Measurements from ENCODE around the gene NCAPG.

The NCAPG gene

GRCh38 chr4:17788956-17789355, 21.8 kb upstream of the NCAPG start:
- DNase-seq (ENCODE audit: low read depth) = no peak
- no peak overlapping the region for H3K4me3 ChIP-seq (ENCODE audit: control insufficient read depth, low read depth, low read length)
- no peak for TF ChIP-seq CTCF (IDR thresholded peaks at IDR 0.05; ENCODE audit: control insufficient read depth, insufficient read depth, low read depth, low read length, missing control alignments)

GRCh38 chr4:17794730-17795129, 16.0 kb upstream of the NCAPG start:
- H3K4me3 ChIP-seq (ENCODE audit: control insufficient read depth, low read depth, low read length) = no peak overlapping the region
- DNase-seq (ENCODE audit: low read depth) = no peak
- TF ChIP-seq CTCF (IDR thresholded peaks at IDR 0.05; ENCODE audit: control insufficient read depth, insufficient read depth, low read depth, low read length, missing control alignments) = no peak

GRCh38 chr4:17797808-17798207, 13.0 kb upstream of the NCAPG start:
- DNase-seq (ENCODE audit: low read depth) = no peak
- TF ChIP-seq CTCF (IDR thresholded peaks at IDR 0.05; ENCODE audit: control insufficient read depth, insufficient read depth, low read depth, low read length, missing control alignments) = no peak
- no peak overlapping the region for H3K4me3 ChIP-seq (ENCODE audit: control insufficient read depth, low read depth, low read length)

GRCh38 chr4:17805580-17806155, 5.1 kb upstream of the NCAPG start:
- DNase-seq (ENCODE audit: low read depth) = no peak
- no peak for TF ChIP-seq CTCF (IDR thresholded peaks at IDR 0.05; ENCODE audit: control insufficient read depth, insufficient read depth, low read depth, low read length, missing control alignments)
- H3K4me3 ChIP-seq (ENCODE audit: control insufficient read depth, low read depth, low read length) = no peak overlapping the region

GRCh38 chr4:17807446-17807845, 3.3 kb upstream of the NCAPG start:
- DNase-seq (ENCODE audit: low read depth) = no peak
- peak overlapping the region; percentile 21 for H3K4me3 ChIP-seq (ENCODE audit: control insufficient read depth, low read depth, low read length)
- no peak for TF ChIP-seq CTCF (IDR thresholded peaks at IDR 0.05; ENCODE audit: control insufficient read depth, insufficient read depth, low read depth, low read length, missing control alignments)

GRCh38 chr4:17809667-17810066, 1.1 kb upstream of the NCAPG start:
- peak overlapping the region; percentile 77 for H3K4me3 ChIP-seq (ENCODE audit: control insufficient read depth, low read depth, low read length)
- DNase-seq (ENCODE audit: low read depth) = no peak
- TF ChIP-seq CTCF (IDR thresholded peaks at IDR 0.05; ENCODE audit: control insufficient read depth, insufficient read depth, low read depth, low read length, missing control alignments) = no peak
